ENCODE results near the gene MAPK14.

MAPK14 gene

GRCh38 chr6:36101691-36102090 lies 74.1 kb downstream of the MAPK14 start:
- no peak for DNase-seq (ENCODE audit: low read depth)

DNA sequence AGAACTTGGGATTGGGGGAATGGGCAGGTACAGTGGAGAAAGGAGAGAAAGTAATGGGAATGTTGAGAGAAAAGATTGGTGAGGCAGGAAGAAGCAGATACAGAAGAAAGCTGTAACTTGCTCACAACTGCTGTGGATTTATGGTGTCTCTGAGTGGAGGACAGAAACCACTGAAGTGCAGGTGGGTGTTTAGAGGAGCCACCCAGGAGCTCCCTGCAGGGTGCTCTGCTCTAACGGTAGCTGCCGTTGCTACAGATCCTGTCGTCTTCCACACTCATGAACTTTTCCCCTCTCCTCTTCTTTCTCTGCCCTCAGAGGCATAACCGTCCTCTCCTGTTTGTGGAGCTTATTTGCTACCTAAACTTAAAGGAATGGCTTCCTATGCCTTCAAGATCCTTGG lies 75.2 kb downstream of the MAPK14 start:
- no peak for DNase-seq (ENCODE audit: low read depth)

DNA sequence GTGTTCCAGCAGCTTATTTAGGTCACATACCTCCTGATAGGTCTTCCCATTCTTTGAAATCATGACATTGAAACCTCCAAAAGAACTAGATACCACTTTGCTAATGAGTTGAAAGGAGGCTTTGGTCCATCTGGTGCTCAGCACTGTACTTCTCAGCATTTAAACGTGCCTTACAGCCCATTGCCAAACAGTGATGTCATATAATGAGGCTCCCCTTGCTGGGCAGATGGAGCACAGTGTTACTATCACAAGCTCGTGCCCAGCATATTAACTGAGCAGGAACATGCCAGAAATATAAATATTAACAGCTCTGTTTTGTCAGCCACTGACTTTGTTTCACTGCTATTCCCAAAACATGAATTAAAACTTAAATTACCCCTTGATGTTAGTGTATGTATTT lies 77.2 kb downstream of the MAPK14 start:
- peak; percentile 58 for DNase-seq (ENCODE audit: low read depth)

DNA sequence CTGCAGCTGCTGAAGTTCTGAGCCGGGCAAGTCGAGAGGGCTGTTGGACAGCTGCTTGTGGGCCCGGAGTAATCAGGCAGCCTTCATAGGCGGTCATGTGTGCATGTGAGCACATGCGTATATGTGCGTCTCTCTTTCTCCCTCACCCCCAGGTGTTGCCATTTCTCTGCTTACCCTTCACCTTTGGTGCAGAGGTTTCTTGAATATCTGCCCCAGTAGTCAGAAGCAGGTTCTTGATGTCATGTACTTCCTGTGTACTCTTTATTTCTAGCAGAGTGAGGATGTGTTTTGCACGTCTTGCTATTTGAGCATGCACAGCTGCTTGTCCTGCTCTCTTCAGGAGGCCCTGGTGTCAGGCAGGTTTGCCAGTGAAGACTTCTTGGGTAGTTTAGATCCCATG lies 81.5 kb downstream of the MAPK14 start:
- DNase-seq (ENCODE audit: low read depth): no peak

GRCh38 chr6:36110050-36110449 lies 82.4 kb downstream of the MAPK14 start:
- no peak for DNase-seq (ENCODE audit: low read depth)

DNA sequence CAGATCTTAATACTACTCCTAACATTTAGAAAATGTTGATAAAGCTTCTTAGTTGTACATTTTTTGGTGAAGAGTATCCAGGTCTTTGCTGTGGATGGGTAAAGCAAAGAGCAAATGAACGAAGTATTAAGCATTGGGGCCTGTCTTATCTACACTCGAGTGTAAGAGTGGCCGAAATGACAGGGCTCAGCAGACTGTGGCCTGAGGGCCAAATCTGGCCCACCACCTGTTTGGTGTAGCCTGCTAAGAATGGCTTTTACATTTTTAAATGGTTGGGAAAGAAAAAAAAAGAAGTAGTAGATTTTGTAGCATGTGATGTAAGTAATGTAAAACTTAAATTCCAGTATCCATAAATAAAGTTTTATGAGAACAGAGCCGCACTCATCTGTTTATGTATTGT lies 83.3 kb downstream of the MAPK14 start:
- no peak for DNase-seq (ENCODE audit: low read depth)

DNA sequence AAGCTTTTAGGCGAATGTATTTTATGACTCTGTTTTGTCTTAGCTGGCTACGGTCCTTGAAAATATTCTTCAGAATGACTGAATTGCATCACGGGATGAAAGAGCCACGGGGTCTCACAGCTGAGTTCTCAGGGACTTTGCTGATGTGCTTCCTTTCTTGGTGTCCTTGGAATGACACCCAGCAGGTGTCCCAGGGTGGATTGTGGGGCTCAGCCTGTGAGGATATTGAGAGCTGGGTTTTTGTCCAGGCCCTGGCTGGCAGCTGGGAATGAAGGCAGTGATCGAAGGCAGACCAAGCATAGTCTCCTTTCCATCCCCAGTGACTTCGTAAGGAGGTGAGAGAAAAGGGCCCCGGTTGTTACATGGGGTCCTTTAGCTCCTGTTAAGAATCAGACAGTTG lies 83.9 kb downstream of the MAPK14 start:
- DNase-seq (ENCODE audit: low read depth): no peak

DNA sequence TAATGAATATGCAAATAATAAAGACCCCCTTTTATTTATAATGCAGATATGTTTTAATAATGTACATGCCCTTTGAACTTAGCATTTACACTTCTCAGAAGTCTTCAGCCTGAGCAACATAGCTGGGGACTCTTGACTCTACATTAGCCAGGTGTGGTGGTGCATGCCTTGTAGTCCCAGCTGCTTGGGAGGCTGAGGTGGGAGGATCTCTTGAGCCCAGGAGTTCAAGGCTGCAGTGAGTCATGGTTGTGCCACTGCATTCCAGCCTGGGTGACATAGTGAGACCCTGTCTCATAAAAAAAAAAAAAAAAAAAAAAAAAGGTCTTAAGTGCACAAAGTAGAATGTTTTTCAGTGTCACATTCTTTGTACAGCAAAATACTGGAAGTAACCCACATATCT lies 85.4 kb downstream of the MAPK14 start:
- DNase-seq (ENCODE audit: low read depth): no peak

GRCh38 chr6:36113703-36114102 lies 86.1 kb downstream of the MAPK14 start:
- DNase-seq (ENCODE audit: low read depth): no peak

DNA sequence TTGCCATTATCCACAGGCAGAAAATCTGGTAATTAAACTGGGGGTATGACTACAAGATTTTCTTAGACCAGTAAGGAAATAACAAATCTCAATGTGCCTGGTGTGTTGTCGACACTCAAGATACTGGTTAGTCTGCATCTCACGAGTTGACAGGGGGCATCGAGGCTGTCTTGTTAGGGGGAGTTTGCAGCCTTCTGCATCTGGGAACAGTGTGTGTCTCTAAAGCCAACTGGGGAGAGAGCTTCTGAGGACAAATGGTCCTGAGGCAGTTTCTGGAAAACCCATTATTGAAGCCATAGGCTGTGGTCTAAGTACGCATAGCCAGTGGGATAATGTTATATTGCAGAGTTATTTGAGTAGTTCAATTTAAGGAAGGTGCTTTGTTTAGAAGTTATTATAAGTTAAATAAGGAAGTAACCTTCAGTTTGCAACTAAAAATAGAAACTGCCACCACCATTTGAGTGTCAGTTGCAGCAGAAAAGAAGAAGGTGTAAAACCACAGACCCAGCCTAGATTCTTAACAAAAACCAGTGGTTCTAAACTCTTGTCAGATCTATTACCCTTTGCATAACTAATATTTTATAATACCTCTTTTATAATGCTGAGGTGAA lies 87.3 kb downstream of the MAPK14 start:
- no peak for DNase-seq (ENCODE audit: low read depth)

- DNase-seq (ENCODE audit: low read depth): no peak
Observed at GRCh38 chr6:36115412-36115811, 87.8 kb downstream of the MAPK14 start.

- no peak for DNase-seq (ENCODE audit: low read depth)
Observed at GRCh38 chr6:36116066-36116864, 88.7 kb downstream of the MAPK14 start.

- no peak for DNase-seq (ENCODE audit: low read depth)
Observed at GRCh38 chr6:36116943-36117342, 89.3 kb downstream of the MAPK14 start.

- DNase-seq (ENCODE audit: low read depth): no peak
Observed at GRCh38 chr6:36117658-36118549, 90.3 kb downstream of the MAPK14 start.

DNA sequence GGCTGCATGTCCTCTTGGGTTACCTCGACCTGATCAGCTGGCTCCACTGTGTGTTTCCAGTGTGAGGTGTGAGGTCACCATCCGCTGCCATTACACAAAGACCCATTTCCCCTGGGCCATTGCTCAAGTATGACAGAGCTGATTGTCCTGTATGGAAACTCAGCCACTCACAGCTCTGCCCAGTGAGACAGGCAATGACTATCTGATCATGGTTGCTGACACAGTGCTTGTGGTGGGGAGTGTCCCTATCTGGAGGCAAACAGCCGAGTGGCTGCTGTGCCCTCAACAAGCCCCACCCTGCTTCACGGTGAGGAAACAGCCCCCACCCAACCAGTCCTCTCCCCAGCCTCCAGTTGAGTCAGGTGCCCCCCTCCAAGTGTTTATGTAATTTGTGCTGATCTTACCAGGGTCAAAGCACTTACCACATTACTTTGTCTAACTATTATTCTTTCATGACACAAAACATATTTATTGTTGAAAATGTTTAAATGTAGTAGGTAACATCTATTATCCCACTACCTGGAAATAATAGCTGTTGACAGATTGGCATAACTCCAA lies 91.0 kb downstream of the MAPK14 start:
- DNase-seq (ENCODE audit: low read depth): no peak

- DNase-seq (ENCODE audit: low read depth): no peak
Observed at GRCh38 chr6:36119209-36119608, 91.6 kb downstream of the MAPK14 start.

GRCh38 chr6:36120018-36120417 lies 92.4 kb downstream of the MAPK14 start:
- no peak for DNase-seq (ENCODE audit: low read depth)

GRCh38 chr6:36120539-36120938 lies 92.9 kb downstream of the MAPK14 start:
- no peak for DNase-seq (ENCODE audit: low read depth)

- peak; percentile 56 for DNase-seq (ENCODE audit: low read depth)
Observed at GRCh38 chr6:36120979-36121786, 93.6 kb downstream of the MAPK14 start.

GRCh38 chr6:36121787-36122494 lies 94.3 kb downstream of the MAPK14 start:
- no peak for DNase-seq (ENCODE audit: low read depth)

Data from amniotic epithelial cell (primary cell).